ENCODE measurements around the gene SFTA2.
"Not testable (repeated sequence)": the region's sequence is repeated elsewhere in the genome, so short reads cannot be mapped to it uniquely, and the experiment has no call there.

The SFTA2 gene

DNA sequence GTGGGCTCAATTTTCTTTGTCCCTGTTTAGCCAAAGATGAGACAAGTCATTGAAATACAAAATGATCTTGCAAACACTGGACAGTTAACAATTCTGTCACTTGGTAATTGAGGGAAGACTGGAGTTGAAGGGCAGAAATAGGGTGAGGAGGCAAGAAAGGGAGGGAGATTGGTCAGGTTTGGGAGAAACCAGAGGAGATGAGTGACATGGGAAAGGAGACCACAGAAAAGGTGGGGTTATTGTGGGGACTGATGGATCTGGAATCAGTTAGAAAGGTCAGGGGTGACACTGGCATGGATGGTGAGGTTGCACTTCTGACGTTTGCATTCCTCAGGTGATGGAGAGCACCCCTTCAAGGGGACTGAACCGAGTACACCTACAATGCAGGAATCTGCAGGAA lies 23.3 kb downstream of the SFTA2 start:
- DNase-seq = no peak

DNA sequence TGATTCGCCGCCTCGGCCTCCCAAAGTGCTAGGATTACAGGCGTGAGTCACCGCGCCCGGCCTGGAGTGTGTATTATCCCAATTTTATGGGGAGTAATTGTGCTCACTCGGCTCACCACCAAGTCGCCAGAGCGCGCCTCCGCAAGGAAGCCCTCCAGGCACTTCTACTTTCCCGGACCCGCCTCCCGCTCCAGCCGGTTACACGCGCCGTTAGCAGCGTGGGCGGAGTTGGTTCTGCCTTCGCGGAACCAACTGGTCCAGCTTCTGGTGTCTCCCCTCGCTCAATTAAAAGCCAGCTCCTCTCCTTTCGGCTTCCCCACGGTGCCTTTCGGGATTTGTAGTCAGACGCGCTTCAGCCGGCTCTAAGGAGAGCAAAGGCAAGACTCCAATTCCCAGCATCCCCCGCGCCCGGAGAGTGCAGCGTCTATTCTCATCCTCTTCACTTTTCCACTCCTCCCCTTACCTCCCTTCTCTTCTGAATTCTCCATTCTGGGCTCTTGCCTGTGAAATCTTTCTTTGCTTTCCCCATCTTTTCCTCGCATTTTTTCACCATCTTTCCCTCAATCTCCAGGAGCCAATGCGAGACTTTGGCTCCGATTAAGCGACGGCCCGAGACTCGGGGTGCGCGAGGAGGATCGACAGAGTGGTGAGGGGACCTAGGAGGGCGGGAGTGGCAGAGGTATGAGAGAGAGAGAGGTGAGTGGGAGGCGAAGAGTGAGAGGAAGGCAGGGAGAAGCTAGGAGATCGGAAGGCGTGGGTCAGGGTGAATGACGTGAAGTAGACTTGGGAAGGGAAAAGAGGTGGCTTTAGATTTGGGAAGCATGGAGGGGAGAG lies 24.0 kb downstream of the SFTA2 start, which contains the start of gene GTF2H4:
TSS of gene GTF2H4 (plus strand) at position 450 of the 834 bp plus-strand sequence.
- DNase-seq = peak; percentile 96

DNA sequence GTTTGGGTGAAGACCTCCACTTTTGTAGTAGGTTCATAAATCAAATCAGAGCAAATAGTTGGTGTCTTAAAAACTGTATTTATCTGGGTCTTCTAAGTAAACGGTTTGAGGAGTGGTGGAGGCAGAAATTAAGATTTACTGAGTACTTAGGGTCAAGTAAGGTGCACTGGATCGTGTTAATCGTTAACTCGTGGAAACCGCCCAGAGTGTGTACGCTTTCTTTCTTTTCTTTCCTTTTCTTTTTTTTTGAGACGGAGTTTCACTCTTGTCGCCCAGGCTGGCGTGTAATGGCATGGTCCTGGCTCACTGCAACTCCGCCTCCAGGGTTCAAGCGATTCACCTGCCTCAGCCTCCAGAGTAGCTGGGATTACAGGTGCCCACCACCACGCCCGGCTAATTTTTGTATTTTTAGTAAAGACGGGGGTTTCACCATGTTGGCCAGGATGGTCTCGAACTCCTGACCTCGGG lies 24.6 kb downstream of the SFTA2 start:
- not testable (repeated sequence) for DNase-seq

DNA sequence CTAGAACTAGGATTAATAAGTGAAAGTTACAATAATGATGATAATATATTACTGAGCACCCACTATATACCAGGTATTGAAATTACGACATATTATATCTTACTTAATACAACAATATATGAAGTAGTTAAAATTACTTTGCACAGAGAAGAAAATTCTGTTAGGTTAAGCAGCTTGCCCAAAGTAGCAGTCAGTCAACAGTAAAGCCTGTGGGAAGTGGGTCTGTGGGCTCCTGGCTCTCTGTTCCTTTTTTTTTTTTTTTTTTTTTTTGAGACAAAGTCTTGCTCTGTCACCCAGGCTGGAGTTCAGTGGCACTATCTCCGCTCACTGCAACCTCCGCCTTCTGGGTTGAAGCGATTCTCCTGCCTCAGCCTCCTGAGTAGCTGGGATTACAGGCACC lies 28.7 kb downstream of the SFTA2 start:
- no peak for DNase-seq

DNA sequence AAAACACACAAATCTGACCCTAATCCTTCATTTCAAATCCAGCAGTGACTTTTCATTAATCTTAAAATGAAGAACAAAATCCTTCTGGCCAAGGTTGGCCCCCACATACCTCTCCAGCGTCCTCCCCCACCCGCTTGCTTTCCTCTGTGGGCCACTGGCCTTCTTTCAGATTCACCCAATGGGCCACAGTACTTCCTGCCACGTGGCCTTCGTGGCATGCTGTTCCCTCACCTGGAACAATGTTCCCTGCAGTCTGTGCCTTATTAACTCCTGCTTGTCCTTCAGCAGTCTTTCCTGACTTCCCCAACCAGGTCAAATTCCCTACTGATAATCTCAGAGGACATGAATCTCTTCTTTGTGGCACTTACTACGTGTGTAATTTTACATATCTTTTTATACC lies 29.3 kb downstream of the SFTA2 start:
- DNase-seq = no peak

DNA sequence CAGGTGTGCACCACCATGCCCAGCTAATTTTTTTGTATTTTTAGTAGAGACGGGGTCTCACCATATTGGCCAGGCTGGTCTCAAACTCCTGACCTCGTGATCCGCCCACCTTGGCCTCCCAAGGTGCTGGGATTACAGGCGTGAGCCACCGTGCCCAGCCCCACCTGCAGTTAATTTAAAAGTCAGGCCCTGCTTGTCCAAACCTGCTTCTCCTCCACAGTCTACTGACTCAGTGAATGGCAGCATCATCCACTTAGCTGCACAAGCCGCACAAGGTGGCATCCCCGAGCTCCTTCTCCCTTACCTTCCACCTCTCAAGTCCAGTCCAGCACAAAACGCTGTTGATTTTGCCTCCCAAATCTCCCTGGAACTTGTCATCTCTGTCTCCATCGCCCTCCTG lies 29.8 kb downstream of the SFTA2 start:
- DNase-seq = not testable (repeated sequence)

DNA sequence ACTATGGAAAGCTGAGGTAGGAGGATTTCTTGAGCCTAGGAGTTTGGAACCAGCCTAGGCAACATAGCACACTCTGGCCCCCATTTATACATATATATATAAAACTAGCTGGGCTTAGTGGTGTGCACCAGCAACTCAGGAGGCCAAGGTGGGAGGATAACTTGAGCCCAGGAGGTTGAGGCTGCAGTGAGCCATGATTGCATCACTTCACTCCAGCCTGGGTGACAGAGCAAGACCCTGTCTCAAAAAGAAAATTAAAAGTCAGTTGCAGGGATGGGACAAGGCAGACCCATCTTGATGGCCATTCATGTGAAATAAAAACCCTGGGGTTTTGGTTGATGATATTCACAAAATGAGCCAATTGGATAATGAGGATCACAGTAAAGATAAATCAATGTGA lies 30.5 kb downstream of the SFTA2 start:
- no peak for DNase-seq

DNA sequence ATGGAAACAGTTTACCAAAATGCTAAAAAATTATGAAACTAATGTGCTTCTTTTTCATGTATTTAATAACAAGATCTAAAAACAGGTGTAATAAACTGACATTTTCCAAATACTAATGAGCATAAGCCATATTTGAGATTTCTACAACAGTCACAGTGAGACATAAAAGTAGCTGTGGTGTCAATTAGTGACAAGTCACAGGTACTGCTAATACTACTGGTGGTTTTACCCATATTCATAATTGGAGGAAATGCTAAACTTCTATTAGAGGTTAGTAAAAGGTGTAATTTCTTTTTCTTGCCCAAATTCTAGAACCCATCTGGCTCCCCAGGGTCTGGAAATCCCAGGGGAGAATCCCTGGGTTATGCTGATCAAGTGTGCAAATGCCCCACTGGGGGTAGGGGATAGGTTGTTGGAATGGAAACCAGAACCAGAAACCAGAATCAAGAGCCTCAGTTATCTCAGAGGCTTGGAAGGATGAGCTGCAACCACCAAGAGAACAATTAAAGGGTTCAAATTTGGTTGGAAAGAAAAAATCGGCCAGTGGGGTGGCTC lies 31.0 kb downstream of the SFTA2 start:
- DNase-seq = no peak

DNA sequence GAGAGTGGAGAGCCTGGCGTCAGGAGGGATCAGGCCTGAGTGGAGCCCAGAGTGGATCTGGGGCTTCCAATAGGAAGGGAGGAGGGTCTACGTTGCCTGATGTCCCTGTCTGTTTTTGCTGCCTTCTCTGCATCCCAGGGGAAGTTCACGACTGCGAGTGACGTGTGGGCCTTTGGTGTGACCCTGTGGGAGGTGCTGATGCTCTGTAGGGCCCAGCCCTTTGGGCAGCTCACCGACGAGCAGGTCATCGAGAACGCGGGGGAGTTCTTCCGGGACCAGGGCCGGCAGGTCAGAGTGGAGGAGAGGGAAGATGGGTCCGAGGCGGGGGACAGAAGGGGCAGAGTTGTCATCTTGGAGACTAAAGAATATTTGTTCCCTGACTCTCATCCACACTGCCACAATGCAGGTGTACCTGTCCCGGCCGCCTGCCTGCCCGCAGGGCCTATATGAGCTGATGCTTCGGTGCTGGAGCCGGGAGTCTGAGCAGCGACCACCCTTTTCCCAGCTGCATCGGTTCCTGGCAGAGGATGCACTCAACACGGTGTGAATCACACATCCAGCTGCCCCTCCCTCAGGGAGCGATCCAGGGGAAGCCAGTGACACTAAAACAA lies 33.1 kb downstream of the SFTA2 start:
- no peak for DNase-seq

DNA sequence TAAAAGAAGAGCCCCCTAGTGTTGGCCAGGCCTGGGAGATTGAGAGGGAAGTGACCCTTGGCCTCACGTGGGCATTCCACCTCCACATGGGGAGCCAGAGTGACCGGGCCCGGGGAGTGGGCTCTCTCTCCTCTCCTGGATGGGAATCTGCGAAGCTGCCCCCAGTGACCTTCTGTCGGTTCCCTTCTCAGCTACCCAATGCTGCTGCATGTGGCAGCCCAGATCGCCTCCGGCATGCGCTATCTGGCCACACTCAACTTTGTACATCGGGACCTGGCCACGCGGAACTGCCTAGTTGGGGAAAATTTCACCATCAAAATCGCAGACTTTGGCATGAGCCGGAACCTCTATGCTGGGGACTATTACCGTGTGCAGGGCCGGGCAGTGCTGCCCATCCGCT lies 34.1 kb downstream of the SFTA2 start:
- no peak for DNase-seq

DNA sequence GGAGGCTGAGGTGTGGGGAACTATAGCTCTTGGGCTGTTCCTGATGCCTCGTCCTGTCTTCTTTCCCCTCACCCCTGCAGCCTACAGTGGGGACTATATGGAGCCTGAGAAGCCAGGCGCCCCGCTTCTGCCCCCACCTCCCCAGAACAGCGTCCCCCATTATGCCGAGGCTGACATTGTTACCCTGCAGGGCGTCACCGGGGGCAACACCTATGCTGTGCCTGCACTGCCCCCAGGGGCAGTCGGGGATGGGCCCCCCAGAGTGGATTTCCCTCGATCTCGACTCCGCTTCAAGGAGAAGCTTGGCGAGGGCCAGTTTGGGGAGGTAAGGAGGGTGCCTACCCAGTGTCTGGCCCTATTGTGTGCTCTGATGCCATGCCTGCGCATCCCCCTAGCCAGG lies 35.4 kb downstream of the SFTA2 start:
- DNase-seq = no peak

DNA sequence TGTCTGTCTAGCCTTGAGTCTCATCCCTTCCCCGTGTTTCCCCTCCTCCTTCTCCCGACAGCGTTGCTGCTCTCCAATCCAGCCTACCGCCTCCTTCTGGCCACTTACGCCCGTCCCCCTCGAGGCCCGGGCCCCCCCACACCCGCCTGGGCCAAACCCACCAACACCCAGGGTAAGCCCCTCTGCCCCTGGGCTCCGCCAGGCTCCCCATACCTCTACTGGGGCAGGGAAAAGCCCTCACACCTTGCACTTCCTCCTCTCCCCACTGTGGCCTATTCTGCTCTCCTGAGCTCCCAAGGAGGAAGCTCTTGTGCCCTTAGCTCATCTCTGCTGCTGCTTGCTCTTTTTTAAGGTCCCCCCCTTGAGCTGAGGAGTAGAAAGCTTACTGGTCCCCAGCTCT lies 36.6 kb downstream of the SFTA2 start:
- no peak for DNase-seq

DNA sequence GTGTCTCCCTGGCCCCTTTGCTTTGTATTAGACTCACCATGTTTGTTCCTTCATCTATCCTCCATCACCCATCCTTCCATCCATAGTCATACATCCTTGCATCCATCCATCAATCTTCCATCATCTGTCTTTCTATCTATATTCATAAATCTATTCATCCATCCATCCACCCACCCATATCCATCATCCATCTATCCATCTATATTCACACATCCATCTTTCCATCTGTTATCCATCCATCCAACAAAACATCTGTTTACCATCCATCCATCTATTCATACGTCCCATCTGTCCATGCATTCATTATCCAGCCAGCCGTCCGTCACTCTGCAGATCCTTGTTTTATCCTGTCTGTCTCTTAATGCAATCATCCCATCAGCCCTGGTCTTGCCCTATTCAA lies 37.0 kb downstream of the SFTA2 start:
- DNase-seq = no peak

DNA sequence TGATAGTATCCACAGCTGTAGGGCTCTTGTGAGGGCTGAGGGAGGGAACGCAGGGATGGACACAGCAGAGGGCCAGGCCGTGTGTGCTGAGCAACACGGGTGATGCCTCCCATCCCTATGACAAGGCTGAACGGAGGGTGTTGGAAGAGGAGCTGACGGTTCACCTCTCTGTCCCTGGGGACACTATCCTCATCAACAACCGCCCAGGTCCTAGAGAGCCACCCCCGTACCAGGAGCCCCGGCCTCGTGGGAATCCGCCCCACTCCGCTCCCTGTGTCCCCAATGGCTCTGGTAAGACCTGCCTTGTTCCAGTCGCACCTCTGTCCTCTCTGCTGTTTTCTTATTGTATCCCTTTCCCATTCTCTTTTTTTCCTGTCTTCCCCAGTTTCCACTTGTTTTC lies 37.6 kb downstream of the SFTA2 start:
- DNase-seq = no peak

DNA sequence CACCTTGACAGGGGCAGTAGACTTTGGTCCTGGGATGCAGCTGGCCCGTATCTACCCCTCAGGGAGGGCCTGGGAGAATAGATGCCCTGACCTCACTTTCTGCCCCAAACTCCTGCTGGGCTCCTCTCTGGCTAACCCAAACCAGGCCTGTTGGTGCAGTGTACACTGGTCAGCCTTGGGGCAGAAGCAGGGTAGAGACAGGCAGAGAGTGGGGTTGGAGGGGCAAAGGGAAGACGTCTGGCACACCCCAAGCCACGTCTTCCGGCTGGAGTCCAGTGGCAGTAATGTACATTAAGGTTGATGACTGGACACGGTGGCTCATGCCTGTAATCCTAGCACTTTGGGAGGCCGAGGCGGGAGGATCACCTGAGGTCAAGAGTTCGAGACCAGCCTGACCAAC lies 38.3 kb downstream of the SFTA2 start:
- DNase-seq = no peak

DNA sequence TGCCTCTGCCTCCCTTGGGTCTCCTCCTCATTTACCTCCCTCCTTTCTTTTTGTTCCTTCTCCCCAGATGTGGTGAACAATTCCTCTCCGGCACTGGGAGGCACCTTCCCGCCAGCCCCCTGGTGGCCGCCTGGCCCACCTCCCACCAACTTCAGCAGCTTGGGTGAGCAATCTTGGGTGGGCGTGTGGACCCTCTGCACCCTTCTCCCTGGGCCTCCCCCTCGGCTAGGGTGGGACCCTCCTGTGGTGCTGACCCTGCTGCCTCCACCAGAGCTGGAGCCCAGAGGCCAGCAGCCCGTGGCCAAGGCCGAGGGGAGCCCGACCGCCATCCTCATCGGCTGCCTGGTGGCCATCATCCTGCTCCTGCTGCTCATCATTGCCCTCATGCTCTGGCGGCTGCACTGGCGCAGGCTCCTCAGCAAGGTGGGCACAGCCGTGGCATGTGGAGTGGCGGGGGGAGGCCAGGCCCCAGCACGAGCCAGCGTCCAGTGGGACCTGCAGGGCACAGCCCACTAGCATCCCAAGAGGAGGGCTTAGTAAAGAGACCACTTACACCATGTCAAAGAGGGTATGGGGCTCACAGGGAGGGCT lies 38.9 kb downstream of the SFTA2 start:
- DNase-seq = no peak

DNA sequence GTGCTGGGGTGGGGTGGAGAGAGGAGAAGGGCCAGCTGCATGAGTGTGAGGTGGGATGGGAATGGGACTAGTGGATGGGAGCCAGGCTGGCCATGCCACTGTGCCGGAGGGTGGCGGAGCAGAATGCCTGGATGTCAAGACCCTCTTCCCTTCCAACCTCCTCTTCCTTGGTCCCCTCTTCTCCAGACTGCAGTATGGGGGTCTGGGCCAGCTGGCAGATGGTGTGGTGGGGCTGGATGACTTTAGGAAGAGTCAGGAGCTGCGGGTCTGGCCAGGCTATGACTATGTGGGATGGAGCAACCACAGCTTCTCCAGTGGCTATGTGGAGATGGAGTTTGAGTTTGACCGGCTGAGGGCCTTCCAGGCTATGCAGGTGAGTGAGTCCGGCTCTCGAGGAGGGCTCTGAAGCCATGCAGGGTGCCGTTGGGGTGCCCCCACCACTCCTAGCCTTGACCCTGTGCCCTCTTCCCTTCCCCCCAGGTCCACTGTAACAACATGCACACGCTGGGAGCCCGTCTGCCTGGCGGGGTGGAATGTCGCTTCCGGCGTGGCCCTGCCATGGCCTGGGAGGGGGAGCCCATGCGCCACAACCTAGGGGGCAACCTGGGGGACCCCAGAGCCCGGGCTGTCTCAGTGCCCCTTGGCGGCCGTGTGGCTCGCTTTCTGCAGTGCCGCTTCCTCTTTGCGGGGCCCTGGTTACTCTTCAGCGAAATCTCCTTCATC lies 40.0 kb downstream of the SFTA2 start:
- no peak for DNase-seq

DNA sequence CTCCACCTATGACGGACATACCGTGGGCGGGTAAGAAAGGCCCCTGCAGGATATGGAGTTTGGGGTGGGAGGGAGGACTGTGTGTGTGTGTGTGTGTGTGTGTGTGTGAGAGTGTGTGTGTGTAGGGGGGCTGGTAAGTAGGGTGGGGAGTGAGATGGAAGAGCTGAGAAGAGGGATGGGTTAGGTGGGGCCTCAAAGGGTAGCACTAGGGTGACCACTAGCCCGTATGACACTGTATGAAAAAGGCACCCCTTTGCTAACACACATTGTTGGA lies 40.6 kb downstream of the SFTA2 start:
- DNase-seq = no peak

DNA sequence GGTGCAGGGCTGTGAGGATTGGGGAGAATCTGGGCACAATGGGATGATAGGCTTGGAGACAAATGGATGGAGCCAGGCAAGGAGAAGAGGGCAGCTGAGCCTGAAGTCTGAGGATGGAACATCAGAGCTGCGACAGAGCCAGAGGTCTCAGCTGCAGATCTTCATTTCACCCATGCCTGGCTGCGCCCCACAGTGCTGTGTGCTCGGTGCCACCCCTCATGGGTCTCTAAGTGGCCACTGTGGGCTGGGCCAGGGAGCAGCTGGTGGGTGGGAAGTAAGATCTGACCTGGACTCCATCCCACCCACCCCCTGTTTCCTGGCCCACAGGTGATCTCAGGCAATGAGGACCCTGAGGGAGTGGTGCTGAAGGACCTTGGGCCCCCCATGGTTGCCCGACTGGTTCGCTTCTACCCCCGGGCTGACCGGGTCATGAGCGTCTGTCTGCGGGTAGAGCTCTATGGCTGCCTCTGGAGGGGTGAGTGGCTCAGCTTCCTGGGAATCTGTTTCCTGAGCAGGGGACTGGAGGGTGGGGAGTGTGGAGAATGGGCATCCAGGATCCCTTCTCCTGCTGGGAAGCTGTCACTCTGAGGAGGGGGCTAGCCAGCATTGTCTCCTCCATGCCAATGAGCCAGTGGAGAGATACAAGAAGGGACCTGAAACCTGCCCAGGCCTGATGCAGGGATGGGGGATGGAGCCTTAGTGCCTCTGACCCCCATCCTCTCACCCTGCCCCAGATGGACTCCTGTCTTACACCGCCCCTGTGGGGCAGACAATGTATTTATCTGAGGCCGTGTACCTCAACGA lies 41.1 kb downstream of the SFTA2 start:
- DNase-seq = no peak

DNA sequence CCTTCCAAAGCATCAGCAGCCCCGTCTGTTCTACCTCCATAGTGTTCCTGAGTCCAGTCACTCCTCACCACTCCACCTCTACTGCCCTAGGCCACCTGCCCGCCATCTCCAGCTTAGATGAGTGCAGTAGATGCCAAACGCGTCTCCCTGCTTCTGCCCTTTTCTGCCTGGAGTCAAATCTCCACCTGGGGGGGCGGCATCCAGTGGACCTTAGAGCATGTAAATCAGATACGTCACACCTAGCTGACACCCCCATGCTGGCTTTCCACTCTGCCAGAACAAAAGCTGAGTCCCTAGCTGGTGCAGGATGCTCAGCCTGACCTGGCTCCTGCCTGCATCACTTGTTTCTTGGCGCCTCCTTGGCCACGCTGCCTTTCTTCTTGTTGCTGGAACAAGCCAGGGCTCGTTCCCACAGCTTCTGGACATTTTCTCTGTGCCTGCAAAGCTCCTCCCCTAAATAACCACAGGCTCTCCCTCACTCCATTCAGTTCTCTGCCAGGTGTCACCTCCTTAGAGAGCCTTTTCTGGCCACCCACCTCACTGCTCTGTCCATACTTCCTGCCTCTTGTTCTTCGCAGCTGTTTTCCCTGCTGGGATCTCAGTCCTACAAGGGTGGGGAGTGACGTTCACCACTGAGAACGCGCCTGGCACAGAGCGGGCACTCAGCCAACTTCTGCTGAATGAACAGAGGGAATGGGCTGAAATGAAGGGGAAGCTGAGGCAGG lies 41.9 kb downstream of the SFTA2 start:
- no peak for DNase-seq

DNA sequence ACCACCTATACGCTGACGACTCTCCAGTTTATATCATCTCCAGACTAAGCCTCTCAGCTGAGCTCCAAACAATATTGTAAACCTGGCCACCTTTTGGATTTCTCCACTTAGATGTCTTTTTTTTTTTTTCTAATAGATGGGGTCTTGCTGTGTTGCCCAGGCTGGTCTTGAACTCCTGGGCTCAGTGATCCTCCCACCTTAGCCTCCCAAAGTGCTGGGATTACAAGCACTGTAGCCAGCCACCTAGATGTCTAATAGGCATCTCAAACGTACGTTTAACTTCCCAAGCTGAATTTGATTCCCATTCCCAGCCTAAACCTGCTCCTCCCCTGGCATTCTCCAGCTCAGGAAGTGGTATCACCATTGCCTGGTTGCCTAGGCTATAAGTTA lies 42.5 kb downstream of the SFTA2 start:
- DNase-seq = no peak

Measured in NCI-H2171 (cell line).